HG03108 (cell line): ENCODE results near the gene CLDN11.

ENCODE experiments used
- ATAC-seq: cut with Tn5 transposase; IDR thresholded peaks from one replicate; pipeline ENCODE4 v1.9.1; 2021; ENCODE audit warnings: moderate library complexity; ENCODE audit not compliant: unreplicated experiment

Gene CLDN11

GRCh38 chr3:170470063-170471016, 51.7 kb downstream of the CLDN11 start:
- no peak for ATAC-seq

GRCh38 chr3:170471149-170471548, 52.5 kb downstream of the CLDN11 start:
- no peak for ATAC-seq

DNA sequence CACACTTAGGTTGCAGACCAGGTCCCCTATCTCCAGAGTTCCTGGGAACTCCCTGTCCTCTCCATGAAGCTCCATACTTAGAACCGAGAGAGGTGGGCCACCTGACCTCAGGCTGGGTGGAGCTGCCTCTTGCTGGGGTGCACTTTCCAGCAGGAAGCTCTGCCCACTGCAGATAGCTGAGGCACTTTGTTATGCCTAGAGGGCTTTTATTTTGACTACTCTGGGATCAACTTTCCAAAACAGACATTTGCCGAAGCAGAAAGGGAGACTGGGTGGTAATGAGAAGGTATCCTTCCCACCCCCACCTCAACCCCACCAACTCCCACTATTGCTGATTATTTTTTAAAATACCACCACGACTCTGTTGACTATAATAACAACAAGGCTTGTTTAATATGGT, 54.7 kb downstream of the CLDN11 start:
- ATAC-seq, result no peak

DNA sequence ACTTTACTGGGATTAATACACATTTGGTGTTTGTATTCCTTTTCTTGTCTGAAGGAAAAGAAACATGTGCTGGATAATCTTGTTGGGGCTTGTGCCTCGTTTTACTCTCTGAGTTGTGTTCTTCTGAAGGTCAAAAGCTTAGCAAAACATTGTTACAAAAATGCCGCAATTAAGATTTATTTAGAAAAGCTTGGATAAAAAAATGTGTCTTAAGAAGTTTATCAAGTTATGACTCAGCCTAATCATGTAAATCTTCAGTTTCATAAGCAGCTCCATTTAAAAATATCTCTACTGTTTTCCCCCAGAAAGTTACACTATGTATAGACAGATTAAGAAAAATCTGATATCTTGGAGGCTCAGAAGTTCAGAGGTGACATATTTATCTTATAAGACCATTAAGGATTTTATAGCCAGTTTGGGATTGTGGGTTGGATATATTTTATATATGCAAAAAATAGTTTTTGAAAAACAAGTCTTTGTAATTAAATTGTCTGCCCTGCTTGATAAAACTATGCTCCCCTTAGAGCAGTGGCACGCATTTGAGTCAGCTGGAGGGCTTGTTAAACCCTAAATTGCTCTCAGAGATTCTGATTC, 56.5 kb downstream of the CLDN11 start:
- no peak for ATAC-seq

GRCh38 chr3:170476291-170476690, 57.6 kb downstream of the CLDN11 start:
- no peak for ATAC-seq

DNA sequence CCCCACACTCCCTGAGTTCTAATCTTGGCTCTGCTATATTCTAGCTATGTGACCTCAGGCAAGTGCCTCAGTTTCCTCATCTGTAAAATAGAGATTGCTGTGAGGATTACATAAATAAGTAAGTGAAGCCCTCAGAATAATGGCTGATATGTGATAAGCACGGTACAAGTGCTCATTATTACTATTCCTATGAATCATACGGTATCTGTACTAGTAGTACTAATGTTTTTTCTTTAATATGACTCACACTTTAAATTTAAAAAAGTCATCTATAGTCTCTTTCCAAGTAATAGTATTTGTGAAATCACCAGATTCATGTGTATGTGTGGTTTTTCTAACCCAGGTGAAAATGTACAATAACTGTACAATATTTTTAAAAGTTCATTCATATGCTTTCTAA, 58.7 kb downstream of the CLDN11 start:
- ATAC-seq, result no peak

DNA sequence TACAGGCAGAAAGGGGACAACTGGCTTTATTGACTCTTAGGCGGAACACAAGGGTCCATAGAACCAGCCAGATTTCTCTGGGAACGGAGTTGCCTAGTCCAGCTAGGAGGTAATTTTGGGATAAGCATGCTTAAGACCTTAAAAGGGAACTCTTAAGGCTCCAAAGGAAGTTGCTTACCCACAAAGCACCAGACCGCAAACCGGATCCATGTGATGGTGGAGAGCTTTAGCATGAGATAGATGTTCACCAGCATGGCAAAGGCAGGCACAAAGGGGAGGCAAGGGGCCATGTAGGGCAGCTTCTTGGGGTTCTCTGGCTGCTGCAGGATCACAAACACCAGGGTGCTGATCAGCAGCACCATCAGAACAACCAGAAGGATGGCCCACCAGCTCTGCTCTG, 61.4 kb downstream of the CLDN11 start:
- no peak for ATAC-seq

- no peak for ATAC-seq
Measured at GRCh38 chr3:170482199-170482598, 63.5 kb downstream of the CLDN11 start.

- no peak for ATAC-seq
Measured at GRCh38 chr3:170483485-170484262, 65.0 kb downstream of the CLDN11 start.
